Natural killer cell (primary cell): ENCODE measurements around the gene MORF4L1. TPM values are rescaled to one million over a fixed set of nuclear protein-coding genes. Genes with fewer than 3 reads are reported as not detected.
A peak's percentile ranks its signal among the peaks of the same experiment; 100 is the strongest.
"Not testable (repeated sequence)": the region's sequence is repeated elsewhere in the genome, so short reads cannot be mapped to it uniquely, and the experiment has no call there.

ENCODE experiments used
- ATAC-seq, 3 donors: fragments of 150-1000 bp in 2 of 3; fragments of 200-7000 bp in 1 of 3; cut with Tn5 transposase; 1 replicate in 1 of 3; 2 replicates in 2 of 3; pipeline ENCODE4 v1.10.0; 2021; ENCODE audit warnings: mild to moderate bottlenecking in 2 of 3, moderate library complexity in 2 of 3
- DNase-seq, 2 donors: peaks; one replicate each; pipeline versions ENCODE4 v3.0.0 to v3.0.0-alpha.2; 2013 to 2021; ENCODE audit warnings: mixed read lengths in 1 of 2
- H3K27ac ChIP-seq: one replicate; pipeline ENCODE4 v1.5.1; 2013; ENCODE audit warnings: mild to moderate bottlenecking, low read length
- H3K27me3 ChIP-seq: one replicate; pipeline ENCODE4 v1.6.1; 2013; ENCODE audit warnings: low read length; ENCODE audit not compliant: control insufficient read depth, insufficient read depth
- H3K36me3 ChIP-seq: one replicate; pipeline ENCODE4 v1.6.1; 2013; ENCODE audit warnings: low read length; ENCODE audit not compliant: control insufficient read depth, insufficient read depth
- H3K4me1 ChIP-seq: one replicate; pipeline ENCODE4 v1.6.1; 2013; ENCODE audit warnings: low read length; ENCODE audit not compliant: control insufficient read depth, insufficient read depth
- H3K4me3 ChIP-seq: one replicate; pipeline ENCODE4 v1.5.1; 2013; ENCODE audit warnings: low read length
- H3K9me3 ChIP-seq: one replicate; pipeline ENCODE4 v1.6.1; 2013; ENCODE audit warnings: low read length; ENCODE audit not compliant: control insufficient read depth, insufficient read depth
- H3K27ac Mint-ChIP-seq, 2 donors: one replicate each; pipeline ENCODE4 v1.8.0; 2022; ENCODE audit warnings: mild to moderate bottlenecking in 2 of 2, mixed read lengths in 2 of 2, moderate library complexity in 1 of 2
- H3K27me3 Mint-ChIP-seq, 2 donors: one replicate each; pipeline ENCODE4 v1.8.0; 2022; ENCODE audit warnings: low read depth in 2 of 2, mixed read lengths in 2 of 2
- H3K36me3 Mint-ChIP-seq: one replicate; pipeline ENCODE4 v1.8.0; 2022; ENCODE audit warnings: mixed read lengths
- H3K4me1 Mint-ChIP-seq, 2 donors: one replicate each; pipeline ENCODE4 v1.8.0; 2022; ENCODE audit warnings: mixed read lengths in 2 of 2
- H3K4me3 Mint-ChIP-seq: one replicate; pipeline ENCODE4 v1.8.0; 2022; ENCODE audit warnings: mild to moderate bottlenecking, moderate library complexity, mixed read lengths
- H3K9me3 Mint-ChIP-seq, 2 donors: one replicate each; pipeline ENCODE4 v1.8.0; 2022; ENCODE audit warnings: mixed read lengths in 2 of 2
- WGBS: methylation state at CpG from one replicate; pipeline ENCODE4 v1.1.7; 2013; ENCODE audit warnings: missing lambda C conversion rate; ENCODE audit not compliant: insufficient coverage; 5-methylcytosine and 5-hydroxymethylcytosine counted together
- intact Hi-C: fragments of 100-400 bp; cut with micrococcal nuclease; formaldehyde crosslinking; loops from one replicate; pipeline ENCODE4 v1.14.2; 2022
- total RNA-seq, 4 donors: library from RNA; stranded (reverse); fragments of 120-200 nt in 1 of 4; gene quantifications; one replicate each; pipeline versions ENCODE4 v1.2.3 to v1.2.4, GENCODE V29; 2013 to 2022
- TF ChIP-seq, protein P1 (sequence below): fragments of 200-600 bp; IDR thresholded peaks from one replicate; pipeline ENCODE4 v1.8.0; 2022; ENCODE audit warnings: antibody characterized with exemption

Gene MORF4L1
- total RNA-seq, 3 donors from 2014 or later (not counting 1 experiment from before 2014, with no cell fraction given), result 316 to 348 (median 329) TPM

DNA sequence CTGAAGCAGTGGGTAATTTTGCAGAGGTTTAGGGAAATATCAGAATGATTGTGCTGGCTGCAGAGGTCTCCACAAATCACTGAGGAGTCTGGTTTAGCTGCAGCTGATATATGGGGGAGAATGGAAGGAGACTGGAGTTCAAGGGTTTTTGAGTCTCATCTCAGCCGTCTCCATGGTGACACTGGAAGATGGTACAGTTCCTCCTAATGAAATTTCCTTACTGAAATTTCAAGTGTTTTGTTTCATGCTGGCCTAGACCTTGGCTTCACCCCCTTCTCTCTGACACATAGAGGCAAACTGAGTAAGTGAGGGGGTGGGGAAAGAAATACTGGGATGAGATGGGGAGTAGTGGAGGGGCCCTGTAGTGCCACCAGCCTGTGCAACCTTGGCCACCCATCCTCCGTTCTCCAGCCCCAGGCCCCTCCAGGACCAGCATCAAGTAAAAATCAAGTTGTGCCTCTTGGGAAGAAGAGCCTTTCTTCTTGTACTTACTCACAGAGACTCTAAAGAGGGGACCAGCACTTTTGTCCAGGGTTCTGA lies 17.8 kb upstream of the MORF4L1 start:
- Histone ChIP-seq H3K9me3 (no peaks in the 10 kb centered on the region), H3K4me1 (peaks cover 2% of the 10 kb centered on the region), H3K27me3 (no peaks in the 10 kb centered on the region), H3K27ac (no peak overlapping the region), H3K4me3 (no peak overlapping the region), H3K36me3 (no peaks in the 10 kb centered on the region)
- no peaks in the 10 kb centered on the region for H3K36me3 Mint-ChIP-seq
- TF ChIP-seq, protein P1, sequence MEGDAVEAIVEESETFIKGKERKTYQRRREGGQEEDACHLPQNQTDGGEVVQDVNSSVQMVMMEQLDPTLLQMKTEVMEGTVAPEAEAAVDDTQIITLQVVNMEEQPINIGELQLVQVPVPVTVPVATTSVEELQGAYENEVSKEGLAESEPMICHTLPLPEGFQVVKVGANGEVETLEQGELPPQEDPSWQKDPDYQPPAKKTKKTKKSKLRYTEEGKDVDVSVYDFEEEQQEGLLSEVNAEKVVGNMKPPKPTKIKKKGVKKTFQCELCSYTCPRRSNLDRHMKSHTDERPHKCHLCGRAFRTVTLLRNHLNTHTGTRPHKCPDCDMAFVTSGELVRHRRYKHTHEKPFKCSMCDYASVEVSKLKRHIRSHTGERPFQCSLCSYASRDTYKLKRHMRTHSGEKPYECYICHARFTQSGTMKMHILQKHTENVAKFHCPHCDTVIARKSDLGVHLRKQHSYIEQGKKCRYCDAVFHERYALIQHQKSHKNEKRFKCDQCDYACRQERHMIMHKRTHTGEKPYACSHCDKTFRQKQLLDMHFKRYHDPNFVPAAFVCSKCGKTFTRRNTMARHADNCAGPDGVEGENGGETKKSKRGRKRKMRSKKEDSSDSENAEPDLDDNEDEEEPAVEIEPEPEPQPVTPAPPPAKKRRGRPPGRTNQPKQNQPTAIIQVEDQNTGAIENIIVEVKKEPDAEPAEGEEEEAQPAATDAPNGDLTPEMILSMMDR, result no peak
- H3K9me3 Mint-ChIP-seq, result no peaks in the 10 kb centered on the region
- peaks cover 1 to 2% of the 10 kb centered on the region in 2 donors for H3K4me1 Mint-ChIP-seq
- H3K27ac Mint-ChIP-seq, result no peak overlapping the region
- DNase-seq (no peak), ATAC-seq (no peak)
- intact Hi-C loops, result loop anchor here (10.0 kb wide), 1 partner anchor 330 kb away; no protein-coding TSS in a partner anchor
- H3K27me3 Mint-ChIP-seq, result peaks cover 0 to 3% of the 10 kb centered on the region in 2 donors
- no peak overlapping the region for H3K4me3 Mint-ChIP-seq
- WGBS, result 100% methylated on average over 2 of the region's 2 CpGs

DNA sequence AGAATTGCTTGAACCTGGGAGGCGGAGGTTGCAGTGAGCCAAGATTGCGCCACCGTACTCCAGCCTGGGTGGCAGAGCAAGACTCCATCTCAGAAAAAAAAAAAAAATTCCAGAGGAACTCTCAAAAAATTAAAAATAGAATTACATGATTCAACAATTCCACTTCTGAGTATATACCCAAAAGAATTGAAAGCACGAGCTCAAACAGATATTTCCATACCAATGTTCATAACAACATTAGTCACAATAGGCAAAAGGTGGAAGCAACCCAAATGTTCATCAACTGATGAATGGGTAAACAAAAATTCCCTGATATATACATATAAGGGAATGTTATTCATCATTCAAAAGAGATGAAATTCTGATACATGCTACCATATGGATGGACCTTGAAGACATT lies 16.9 kb upstream of the MORF4L1 start:
- no peak overlapping the region for H3K27ac ChIP-seq
- Mint-ChIP-seq H3K9me3 (no peaks in the 10 kb centered on the region), H3K27ac (no peak overlapping the region), H3K4me1 (peaks cover 5 to 8% of the 10 kb centered on the region in 2 donors), H3K4me3 (no peak overlapping the region), H3K36me3 (no peaks in the 10 kb centered on the region), H3K27me3 (peaks cover 0 to 3% of the 10 kb centered on the region in 2 donors)
- H3K4me3 ChIP-seq, result no peak overlapping the region
- no peaks in the 10 kb centered on the region for H3K9me3 ChIP-seq
- H3K4me1 ChIP-seq, result peaks cover 6% of the 10 kb centered on the region
- intact Hi-C loops, result loop anchor here (10.0 kb wide), 1 partner anchor 329 kb away; no protein-coding TSS in a partner anchor
- no peaks in the 10 kb centered on the region for H3K27me3 ChIP-seq
- H3K36me3 ChIP-seq, result no peaks in the 10 kb centered on the region
- no peak for ATAC-seq
- TF ChIP-seq, protein P1, result no peak
- no peak for DNase-seq
- WGBS, result 64% methylated on average over 4 of the region's 4 CpGs

DNA sequence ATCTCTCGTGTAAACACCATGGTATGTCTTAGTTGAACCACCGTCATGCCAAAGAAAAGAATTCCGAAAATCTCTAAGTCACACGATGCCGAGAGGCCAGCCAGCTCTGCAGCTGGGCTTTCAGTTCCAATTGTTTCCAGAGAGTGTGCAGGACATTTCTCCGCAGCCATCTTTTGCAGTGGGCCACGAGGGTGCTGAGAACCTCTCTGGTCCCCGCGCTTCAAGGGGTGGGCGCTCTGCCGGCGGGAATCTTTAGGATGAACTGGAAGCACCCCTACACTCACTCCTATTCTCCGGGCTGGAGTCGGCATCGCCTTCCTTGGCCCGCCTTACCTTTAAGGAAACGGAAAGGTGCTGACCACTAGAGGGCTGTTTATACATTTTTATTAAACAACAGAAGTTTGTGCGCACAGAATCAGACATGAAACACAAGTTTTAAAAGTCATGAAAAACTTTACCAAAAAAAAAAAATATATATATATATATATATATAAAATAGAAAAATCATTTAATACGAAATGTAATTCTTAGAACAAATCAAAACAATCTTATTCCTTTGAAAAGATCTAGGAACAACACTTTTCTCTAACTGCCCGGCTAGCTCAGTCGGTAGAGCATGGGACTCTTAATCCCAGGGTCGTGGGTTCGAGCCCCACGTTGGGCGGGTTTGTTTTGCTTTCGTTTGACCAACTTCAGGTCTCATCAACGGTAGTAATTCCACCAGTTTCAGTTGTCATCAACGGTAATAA lies 12.5 kb upstream of the MORF4L1 start:
- peaks cover 6% of the 10 kb centered on the region for H3K4me1 ChIP-seq
- Mint-ChIP-seq H3K27ac (peak overlapping the region; percentile 84 to 86), H3K36me3 (no peaks in the 10 kb centered on the region), H3K4me3 (peak overlapping the region; percentile 88), H3K27me3 (no peaks in the 10 kb centered on the region), H3K9me3 (no peaks in the 10 kb centered on the region), H3K4me1 (peaks cover 5 to 8% of the 10 kb centered on the region in 2 donors)
- 2% methylated on average over 23 of the region's 28 CpGs for WGBS
- H3K4me3 ChIP-seq, result peak overlapping the region; percentile 39
- intact Hi-C loops, result loop anchor here (10.0 kb wide), 1 partner anchor 325 kb away; no protein-coding TSS in a partner anchor
- no peaks in the 10 kb centered on the region for H3K36me3 ChIP-seq
- TF ChIP-seq, protein P1, result peak; percentile 59
- H3K9me3 ChIP-seq, result no peaks in the 10 kb centered on the region
- DNase-seq (peak; percentile 62 to 80), ATAC-seq (peak; percentile 77 to 85 (median 83))
- no peak overlapping the region for H3K27ac ChIP-seq
- H3K27me3 ChIP-seq, result no peaks in the 10 kb centered on the region

DNA sequence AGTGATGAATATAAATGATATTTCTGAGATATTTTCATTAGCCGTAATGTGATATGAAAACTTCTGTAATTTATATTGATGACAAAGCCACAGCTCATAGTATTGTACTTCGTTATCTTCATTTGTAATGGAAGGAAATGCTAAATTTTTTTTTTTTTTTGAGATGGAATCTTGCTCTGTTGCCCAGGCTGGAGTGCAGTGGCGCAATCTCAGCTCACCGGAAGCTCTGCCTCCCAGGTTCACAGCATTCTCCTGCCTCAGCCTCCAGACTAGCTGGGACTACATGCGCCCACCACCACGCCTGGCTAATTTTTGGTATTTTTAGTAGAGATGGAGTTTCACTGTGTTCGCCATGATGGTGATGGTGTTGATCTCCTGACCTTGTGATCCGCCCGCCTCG lies 7.1 kb upstream of the MORF4L1 start:
- H3K4me3 ChIP-seq, H3K27me3 ChIP-seq, H3K4me1 ChIP-seq, H3K27ac ChIP-seq, H3K27me3 Mint-ChIP-seq, ATAC-seq, intact Hi-C loops, H3K9me3 Mint-ChIP-seq, H3K9me3 ChIP-seq, H3K36me3 Mint-ChIP-seq, DNase-seq, H3K4me3 Mint-ChIP-seq, H3K36me3 ChIP-seq, H3K27ac Mint-ChIP-seq, H3K4me1 Mint-ChIP-seq: not testable (repeated sequence)
- WGBS, result 92% methylated on average over 8 of the region's 10 CpGs

DNA sequence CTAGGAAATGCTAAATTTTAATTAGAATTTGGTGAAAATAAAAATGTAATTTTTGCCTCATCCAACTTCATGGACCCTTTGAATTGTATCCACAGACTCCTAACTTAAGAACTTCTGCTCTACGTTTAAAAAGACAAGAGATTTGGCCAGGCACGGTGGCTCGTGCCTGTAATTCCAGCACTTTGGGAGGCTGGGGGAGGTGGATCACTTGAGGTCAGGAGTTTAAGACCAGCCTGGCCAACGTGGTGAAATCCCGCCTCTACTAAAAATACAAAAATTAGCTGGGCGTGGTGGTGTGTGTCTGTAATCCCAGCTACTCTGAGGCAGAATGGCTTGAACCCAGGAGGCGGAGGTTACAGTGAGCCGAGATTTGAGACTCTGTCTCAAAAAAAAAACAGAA lies 6.7 kb upstream of the MORF4L1 start:
- H3K4me3 ChIP-seq, H3K36me3 Mint-ChIP-seq, DNase-seq, ATAC-seq, H3K27ac ChIP-seq, H3K36me3 ChIP-seq, H3K4me3 Mint-ChIP-seq, H3K9me3 ChIP-seq, H3K4me1 Mint-ChIP-seq, H3K27ac Mint-ChIP-seq, H3K27me3 Mint-ChIP-seq, H3K9me3 Mint-ChIP-seq, intact Hi-C loops, H3K4me1 ChIP-seq, H3K27me3 ChIP-seq: not testable (repeated sequence)
- 90% methylated on average over 7 of the region's 8 CpGs for WGBS
